ENCODE results near the gene IPO4. TPM values are rescaled to one million over a fixed set of nuclear protein-coding genes. Genes with fewer than 3 reads are reported as not detected.

Gene IPO4
- total RNA-seq, 1 experiment from 2014 or later = 116 TPM

GRCh38 chr14:24228902-24229301, 40.3 kb upstream of the IPO4 start:
- H4K91ac ChIP-seq (ENCODE audit: insufficient read length, low read depth, low read length) = no peak overlapping the region
- H3K79me2 ChIP-seq (ENCODE audit: insufficient read depth, low read length) = peaks cover 5% of the 10 kb centered on the region; the same call in 1 of the 2 replicates
- H3K36me3 Mint-ChIP-seq (ENCODE audit: insufficient read depth in 1 of 3, low read depth in 3 of 3) = peaks cover 7 to 24% (median 18%) of the 10 kb centered on the region in 3 experiments; a peak in 6 of 7 replicates
- H3K14ac ChIP-seq (ENCODE audit: insufficient read depth, low read length) = no peak overlapping the region
- no peak overlapping the region for H4K5ac ChIP-seq (ENCODE audit: insufficient read length, low read depth, low read length)
- no peak overlapping the region for H2BK12ac ChIP-seq (ENCODE audit: insufficient read length, low read depth, low read length)
- H3K18ac ChIP-seq (ENCODE audit: insufficient read length, low read depth, low read length) = no peak overlapping the region
- H3K79me1 ChIP-seq (ENCODE audit: insufficient read depth, low read depth, low read length, poor library complexity, severe bottlenecking) = peaks cover 11% of the 10 kb centered on the region
- no peak overlapping the region for H3K27ac ChIP-seq (ENCODE audit: insufficient read length, low read depth, low read length)
- WGBS (ENCODE audit: extremely low coverage, insufficient read length, low lambda C conversion rate) = no CpG with 5 or more reads among the region's 1 CpG
- DNase-seq = no peak
- no peak overlapping the region for H3K4ac ChIP-seq (ENCODE audit: low read depth, low read length)
- no peak overlapping the region for H3K23ac ChIP-seq (ENCODE audit: insufficient read length, low read depth, low read length)
- no peak overlapping the region for H3K4me2 ChIP-seq (ENCODE audit: insufficient read depth, insufficient read length, low read length)
- peaks cover 6 to 16% of the 10 kb centered on the region in 2 experiments for H3K4me1 Mint-ChIP-seq
- no peak overlapping the region; a peak in 1 of 5 replicates for H3K4me3 Mint-ChIP-seq
- H4K8ac ChIP-seq (replicated peaks; ENCODE audit: insufficient read length, low read depth, low read length) = no peak overlapping the region
- no peak overlapping the region for H3K56ac ChIP-seq (ENCODE audit: insufficient read length, low read depth, low read length)
- no peaks in the 10 kb centered on the region for H3K9me3 ChIP-seq (ENCODE audit: control insufficient read depth, low read depth, low read length)
- H3K27me3 Mint-ChIP-seq (ENCODE audit: low read depth) = no peaks in the 10 kb centered on the region
- no peak overlapping the region for H2BK15ac ChIP-seq (ENCODE audit: low read depth, low read length)
- no peaks in the 10 kb centered on the region for H4K20me1 ChIP-seq (ENCODE audit: control insufficient read depth, insufficient read depth, insufficient read length)
- H3K9ac ChIP-seq (ENCODE audit: extremely low read depth, insufficient read length, low read length) = no peak overlapping the region
- H3T11ph ChIP-seq (ENCODE audit: low read length) = no peak overlapping the region
- peaks cover 15% of the 10 kb centered on the region for H3K23me2 ChIP-seq (ENCODE audit: insufficient read length, low read depth, low read length, poor library complexity, severe bottlenecking)
- H3K4me1 ChIP-seq (ENCODE audit: insufficient read depth, low read length) = 0 out of 2 replicates have a peak, but pooled peaks cover 6% of the 10 kb centered on the region
- no peak overlapping the region for H2BK20ac ChIP-seq (ENCODE audit: low read depth, low read length, poor library complexity, severe bottlenecking)
- no peaks in the 10 kb centered on the region for H3K27me3 ChIP-seq (ENCODE audit: insufficient read depth, low read length)
- no peak overlapping the region for H2BK5ac ChIP-seq (ENCODE audit: insufficient read length, low read length)
- H2AFZ ChIP-seq (ENCODE audit: low read length) = no peak overlapping the region
- no peak for TF ChIP-seq CTCF (conservative IDR thresholded peaks at IDR 0.05)
- no peaks in the 10 kb centered on the region for H3K9me3 Mint-ChIP-seq
- H2BK120ac ChIP-seq (ENCODE audit: low read depth, low read length, poor library complexity, severe bottlenecking) = no peak overlapping the region
- no peak overlapping the region for H2AK5ac ChIP-seq (ENCODE audit: insufficient read length, low read length)
- H3K27ac Mint-ChIP-seq = no peak overlapping the region
